Sigmoid colon (tissue), 3 donors: ENCODE results near the gene ANKH.

Source experiments
- POLR2A ChIP-seq, 2 donors: fragments of 450-650 bp; IDR thresholded peaks; one replicate each; pipeline ENCODE4 v1.6.1; 2016; ENCODE audit warnings: antibody characterized with exemption in 2 of 2, mild to moderate bottlenecking in 2 of 2, moderate library complexity in 2 of 2
- TF ChIP-seq, protein P1 (sequence below), 4 experiments: fragments of 450-650 bp in 3 of 4; fragments of 200-600 bp in 1 of 4; IDR thresholded peaks; one replicate each; pipeline ENCODE4 v1.5.1; 2016 to 2019; ENCODE audit warnings: antibody characterized with exemption in 4 of 4, mild to moderate bottlenecking in 3 of 4, moderate library complexity in 2 of 4

DNA sequence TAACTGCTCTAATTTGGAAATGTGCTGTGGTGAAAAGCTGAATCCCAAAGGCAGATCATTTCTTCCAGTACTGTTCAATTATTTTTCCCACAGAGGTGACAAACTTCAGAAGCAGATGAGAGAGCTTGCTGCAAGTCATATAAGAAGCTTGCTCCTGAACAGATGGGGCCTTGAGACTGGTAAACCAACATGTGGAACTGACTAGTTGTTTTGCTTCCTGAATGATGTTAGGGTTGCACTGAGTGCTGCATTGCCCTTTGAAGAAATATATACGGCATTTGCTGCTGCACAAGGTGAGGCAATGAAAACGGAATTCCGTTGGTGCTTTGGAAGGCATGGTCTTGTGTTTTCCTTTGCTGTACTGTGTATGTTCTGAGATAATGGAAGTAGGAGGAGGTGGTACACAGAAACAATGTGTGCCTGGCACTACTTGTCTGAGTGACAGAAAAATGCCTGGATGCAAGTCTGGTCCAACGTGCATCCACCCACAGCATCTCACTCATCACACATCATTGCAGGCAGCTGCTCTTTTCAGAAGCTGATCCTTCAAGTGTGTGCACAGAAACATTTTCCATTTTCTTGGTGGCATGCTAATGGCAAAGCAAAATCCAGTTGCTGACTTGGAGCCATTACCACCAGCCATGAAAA is 76.9 kb downstream of the ANKH start:
- TF ChIP-seq, protein P1, sequence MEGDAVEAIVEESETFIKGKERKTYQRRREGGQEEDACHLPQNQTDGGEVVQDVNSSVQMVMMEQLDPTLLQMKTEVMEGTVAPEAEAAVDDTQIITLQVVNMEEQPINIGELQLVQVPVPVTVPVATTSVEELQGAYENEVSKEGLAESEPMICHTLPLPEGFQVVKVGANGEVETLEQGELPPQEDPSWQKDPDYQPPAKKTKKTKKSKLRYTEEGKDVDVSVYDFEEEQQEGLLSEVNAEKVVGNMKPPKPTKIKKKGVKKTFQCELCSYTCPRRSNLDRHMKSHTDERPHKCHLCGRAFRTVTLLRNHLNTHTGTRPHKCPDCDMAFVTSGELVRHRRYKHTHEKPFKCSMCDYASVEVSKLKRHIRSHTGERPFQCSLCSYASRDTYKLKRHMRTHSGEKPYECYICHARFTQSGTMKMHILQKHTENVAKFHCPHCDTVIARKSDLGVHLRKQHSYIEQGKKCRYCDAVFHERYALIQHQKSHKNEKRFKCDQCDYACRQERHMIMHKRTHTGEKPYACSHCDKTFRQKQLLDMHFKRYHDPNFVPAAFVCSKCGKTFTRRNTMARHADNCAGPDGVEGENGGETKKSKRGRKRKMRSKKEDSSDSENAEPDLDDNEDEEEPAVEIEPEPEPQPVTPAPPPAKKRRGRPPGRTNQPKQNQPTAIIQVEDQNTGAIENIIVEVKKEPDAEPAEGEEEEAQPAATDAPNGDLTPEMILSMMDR (IDR thresholded peaks at IDR 0.05): no peak
- no peak for TF ChIP-seq POLR2A (IDR thresholded peaks at IDR 0.05)
